Adipose tissue (tissue), 3 donors: ENCODE results near the gene RPS2. TPM values are rescaled to one million over a fixed set of nuclear protein-coding genes. Genes with fewer than 3 reads are reported as not detected.
"Not testable (repeated sequence)": the region's sequence is repeated elsewhere in the genome, so short reads cannot be mapped to it uniquely, and the experiment has no call there.

Source experiments
- H3K27ac ChIP-seq: one replicate; pipeline ENCODE4 v1.5.1; 2013; ENCODE audit warnings: low read depth, low read length
- WGBS, 3 donors: extraction: QIAGEN DNeasy Blood & Tissue Kit; methylation state at CpG; one replicate each; pipeline ENCODE4 v1.1.7; 2013; 5-methylcytosine and 5-hydroxymethylcytosine counted together
- polyA plus RNA-seq, 3 donors: library from polyadenylated mRNA; stranded (reverse); fragments of 200-250 nt; gene quantifications; one replicate each; pipeline ENCODE4 v1.2.3, GENCODE V29; 2013
- donor health status: healthy with polysubstance abuse.
- donor health status: Bipolar disorder and iron deficiency.
- donor health status: healthy.

Gene RPS2
- polyA plus RNA-seq, 3 donors: 3,105 to 3,328 (median 3,324) TPM

DNA sequence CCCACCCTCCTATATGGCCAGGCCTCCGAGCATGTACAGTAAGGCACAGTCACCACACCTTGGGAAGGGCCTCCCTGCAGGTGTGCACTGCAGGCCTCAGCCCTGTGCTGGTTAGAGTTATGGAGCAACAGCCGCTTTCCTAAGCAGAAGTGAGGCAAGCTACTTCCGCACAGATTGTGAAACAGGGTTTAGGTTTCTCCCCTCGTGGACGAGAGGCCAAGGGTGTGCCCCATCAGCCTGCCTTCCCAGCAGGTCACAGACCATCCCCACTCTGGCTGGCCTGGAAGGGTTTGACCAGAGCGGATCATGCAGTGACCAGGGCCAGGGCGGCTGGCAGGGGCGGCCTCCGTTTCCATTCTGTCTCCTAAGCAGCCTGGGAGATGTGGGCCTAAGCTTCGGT, 26.3 kb downstream of the RPS2 start:
- WGBS, 3 donors: 60 to 80% (median 75%) methylated on average over 10 of the region's 10 CpGs
- H3K27ac ChIP-seq: no peak overlapping the region

DNA sequence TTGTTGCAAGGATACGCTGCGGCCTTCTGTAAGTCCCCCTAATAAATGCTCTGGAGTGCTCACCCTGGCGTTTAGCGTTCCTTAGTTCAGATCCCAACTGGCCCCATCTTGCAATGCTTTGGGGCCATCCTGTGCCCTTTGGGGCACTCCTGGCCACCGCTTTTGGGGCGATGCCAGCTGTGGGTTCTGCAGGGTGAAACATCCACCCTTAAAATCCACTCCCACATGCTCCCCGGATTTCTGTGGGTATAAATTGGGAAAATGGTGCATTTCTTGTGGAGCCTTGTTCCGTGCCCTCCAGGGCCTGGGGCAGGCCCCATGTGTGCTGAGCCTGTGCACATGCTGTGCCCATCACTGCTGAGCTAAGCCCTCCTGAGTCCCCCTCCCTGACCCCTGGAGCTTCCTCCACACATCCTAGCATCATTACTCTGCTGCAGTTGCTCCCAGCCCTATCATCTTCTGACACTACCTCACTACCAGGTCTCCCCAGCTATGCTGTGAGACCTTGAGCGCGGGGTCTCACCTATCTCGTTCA, 27.6 kb downstream of the RPS2 start:
- 78 to 92% (median 88%) methylated on average over 11 of the region's 11 CpGs for WGBS, 3 donors
- H3K27ac ChIP-seq: no peak overlapping the region

DNA sequence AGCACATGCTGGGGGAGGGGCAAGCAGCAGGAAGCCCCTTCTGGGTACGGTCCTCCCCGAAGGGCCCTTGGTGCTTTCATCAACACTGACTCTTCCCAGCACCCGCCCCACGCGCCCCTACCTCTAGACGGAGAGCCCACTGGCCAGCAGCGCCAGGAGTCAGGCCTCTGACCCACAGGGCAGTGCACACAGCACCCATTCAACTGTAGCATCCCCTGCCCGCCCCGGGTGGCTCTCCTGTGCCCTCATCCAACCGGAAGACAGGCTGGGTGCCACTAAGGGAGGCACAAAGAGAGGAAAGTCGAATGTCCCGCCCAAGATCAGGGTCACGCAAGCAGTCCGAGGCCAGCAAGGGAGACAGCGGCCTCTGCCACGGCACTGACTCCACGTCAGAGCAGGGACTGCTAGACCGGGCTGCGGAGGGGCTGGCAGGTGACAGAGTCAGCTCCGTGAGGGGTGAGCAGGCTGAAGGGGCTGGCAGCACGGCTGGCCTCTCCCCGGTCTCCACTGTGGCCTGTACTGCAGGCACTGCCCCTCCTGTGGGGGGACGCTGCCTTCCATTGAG, 31.4 kb downstream of the RPS2 start:
- H3K27ac ChIP-seq: no peak overlapping the region
- WGBS, 3 donors: 49 to 70% (median 65%) methylated on average over 23 of the region's 23 CpGs

DNA sequence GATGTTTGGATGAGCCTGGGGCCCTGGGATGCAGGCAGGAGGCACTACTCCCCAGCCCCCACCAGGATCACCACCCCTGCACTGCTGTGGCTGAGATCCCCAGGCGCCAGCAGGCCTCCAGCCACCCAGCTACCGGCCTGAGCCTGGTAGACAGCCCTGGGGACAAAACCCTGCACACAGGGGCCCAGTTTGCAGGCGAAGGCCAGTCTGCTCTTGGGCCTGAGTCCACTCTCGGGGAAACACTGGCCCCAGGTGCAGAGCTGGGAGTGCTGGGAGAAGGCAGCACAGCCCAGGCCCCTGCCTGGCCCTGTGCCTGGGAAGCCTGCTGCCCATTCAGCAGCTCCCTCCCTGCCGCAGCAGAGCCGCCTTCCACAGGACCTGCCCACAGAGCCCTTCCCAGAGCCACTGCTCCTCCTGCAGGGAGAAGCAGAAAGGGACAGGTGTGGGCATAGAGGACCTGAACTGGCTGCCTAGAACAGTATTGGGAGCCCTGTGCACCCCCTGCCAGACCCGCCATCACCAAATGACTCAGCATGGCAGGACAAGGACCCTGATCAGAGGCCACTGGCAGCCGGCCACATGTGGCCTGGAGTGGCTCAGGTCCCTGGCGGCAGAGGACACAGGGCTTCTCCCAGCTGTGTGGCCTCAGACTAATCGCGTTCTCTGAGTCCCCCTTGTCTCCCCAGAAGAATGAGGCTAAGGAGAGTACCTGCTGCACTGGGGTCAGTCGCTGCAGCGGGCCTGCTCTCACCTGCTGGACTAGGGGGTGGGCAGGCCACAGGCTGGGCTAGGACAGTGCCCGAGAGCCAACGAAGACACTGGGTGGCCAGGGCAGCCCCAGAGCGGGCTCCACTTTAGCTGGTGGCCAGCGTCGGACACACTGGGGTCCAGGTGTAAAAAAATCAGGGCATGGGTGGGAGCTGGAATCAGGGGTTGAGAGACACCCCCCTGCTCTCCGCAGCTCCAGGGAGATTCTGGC, 32.3 kb downstream of the RPS2 start:
- no peak overlapping the region for H3K27ac ChIP-seq
- 47 to 76% (median 71%) methylated on average over 19 of the region's 19 CpGs for WGBS, 3 donors

DNA sequence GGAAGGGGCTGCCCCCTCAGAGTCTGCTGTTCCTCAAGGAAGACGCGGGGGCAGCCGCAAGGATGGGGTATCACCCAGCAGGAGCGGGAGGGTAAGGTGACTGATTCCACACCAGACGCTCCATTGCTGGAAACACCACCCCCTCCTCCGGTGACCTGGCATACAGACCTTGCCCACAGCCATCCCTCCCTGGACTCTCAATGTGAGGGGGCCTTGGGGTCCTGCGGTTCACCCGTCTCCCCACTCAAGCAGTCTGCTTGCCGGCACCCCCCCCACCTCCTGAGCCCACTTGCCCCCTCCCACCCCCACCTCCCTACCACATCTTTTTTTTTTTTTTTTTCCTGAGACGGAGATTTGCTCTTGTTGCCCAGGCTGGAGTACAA, 34.3 kb downstream of the RPS2 start:
- 64 to 84% (median 73%) methylated on average over 9 to 10 of the region's 10 CpGs for WGBS, 3 donors
- no peak overlapping the region for H3K27ac ChIP-seq

GRCh38 chr16:1929578-1930337, 34.9 kb downstream of the RPS2 start:
- 9 to 20% (median 11%) methylated on average over 40 to 70 of the region's 70 CpGs for WGBS, 3 donors
- no peak overlapping the region for H3K27ac ChIP-seq

- WGBS, 3 donors: 10 to 17% (median 12%) methylated on average over 9 to 11 of the region's 11 CpGs
- H3K27ac ChIP-seq: no peak overlapping the region
Measured at GRCh38 chr16:1929105-1929504, 35.5 kb downstream of the RPS2 start.

- no peak overlapping the region for H3K27ac ChIP-seq
- WGBS, 3 donors: 63 to 69% (median 66%) methylated on average over 9 to 11 of the region's 11 CpGs
Measured at GRCh38 chr16:1926271-1926670, 38.4 kb downstream of the RPS2 start.

DNA sequence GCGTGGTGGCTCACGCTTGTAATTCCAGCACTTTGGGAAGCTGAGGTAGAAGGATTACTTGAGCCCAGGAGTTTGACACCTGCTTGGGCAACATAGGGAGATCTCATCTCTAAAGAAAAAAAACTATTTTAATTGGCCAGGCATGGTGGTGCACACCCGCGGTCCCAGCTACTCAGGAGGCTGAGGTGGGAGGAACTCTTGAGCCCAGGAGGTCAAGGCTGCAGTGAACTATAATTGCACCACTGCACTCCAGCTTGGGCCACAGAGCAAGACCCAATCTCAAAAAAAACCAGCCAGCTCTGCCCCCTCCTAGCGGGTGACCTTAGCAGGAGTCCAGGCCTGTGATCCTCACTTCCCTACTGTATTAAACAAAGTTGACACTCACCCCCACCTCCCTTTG, 40.5 kb downstream of the RPS2 start:
- 68 to 80% (median 70%) methylated on average over 5 of the region's 5 CpGs for WGBS, 3 donors

DNA sequence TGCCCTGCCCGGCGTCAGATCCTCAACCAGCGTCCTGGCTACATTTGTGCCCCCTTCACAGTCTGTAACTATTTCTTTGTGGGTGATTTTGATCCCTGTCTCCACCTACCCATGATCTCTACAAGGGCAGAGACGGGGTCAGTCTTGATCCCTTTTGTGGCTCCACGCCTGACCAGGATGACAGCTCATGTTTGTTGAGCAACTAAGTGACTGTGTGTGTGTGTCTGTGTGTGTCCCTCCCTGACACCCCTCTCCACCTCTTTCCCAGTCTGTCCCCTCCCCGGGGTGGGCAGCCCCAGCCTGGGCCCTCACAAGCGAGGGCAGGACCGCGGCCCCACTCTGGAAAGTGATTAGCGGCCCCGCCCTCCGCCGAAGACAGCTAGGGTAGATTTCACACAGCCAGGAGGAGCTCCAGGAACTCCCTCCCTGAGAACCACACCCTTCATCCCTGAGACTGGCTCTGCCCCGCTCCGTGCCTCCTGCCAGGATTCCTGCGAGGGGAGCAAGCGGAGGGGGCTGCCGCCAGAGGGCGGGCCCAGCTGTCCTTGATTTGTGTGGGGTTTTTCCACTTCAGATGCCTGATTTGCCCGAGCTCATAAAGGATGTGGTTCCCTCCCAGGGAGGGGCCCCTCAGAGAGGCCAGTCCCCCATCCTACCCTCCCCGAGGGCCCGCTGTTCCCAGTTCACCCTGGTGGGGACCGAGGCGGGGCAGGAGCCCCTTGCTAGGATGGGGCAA, 41.2 kb downstream of the RPS2 start:
- WGBS, 3 donors: 18 to 20% (median 19%) methylated on average over 24 of the region's 24 CpGs
- no peak overlapping the region for H3K27ac ChIP-seq

More for the DNA sequence above, 40.5 kb downstream of the RPS2 start:
- no peak overlapping the region for H3K27ac ChIP-seq

DNA sequence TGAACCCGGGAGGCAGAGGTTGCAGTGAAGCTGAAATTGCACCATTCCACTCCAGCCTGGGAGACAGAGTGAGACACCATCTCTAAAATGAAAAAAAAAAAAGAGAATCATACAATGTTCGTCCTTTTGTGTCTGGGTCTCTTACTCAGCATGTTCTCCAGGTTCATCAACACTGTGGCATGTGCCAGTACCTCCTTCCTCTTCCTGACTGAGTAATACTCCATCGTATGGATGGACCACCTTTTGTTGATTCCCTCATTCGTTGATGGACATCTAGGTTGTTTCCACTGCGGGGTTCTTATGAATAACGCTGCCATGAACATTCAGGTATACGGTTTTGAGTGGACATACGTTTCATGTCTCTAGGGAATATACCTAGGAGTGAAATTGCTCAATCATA, 42.3 kb downstream of the RPS2 start:
- 77 to 84% (median 78%) methylated on average over 8 of the region's 8 CpGs for WGBS, 3 donors
- H3K27ac ChIP-seq: no peak overlapping the region

GRCh38 chr16:1920727-1921171, 43.9 kb downstream of the RPS2 start:
- 9 to 16% (median 15%) methylated on average over 14 to 15 of the region's 15 CpGs for WGBS, 3 donors
- H3K27ac ChIP-seq: no peak overlapping the region

DNA sequence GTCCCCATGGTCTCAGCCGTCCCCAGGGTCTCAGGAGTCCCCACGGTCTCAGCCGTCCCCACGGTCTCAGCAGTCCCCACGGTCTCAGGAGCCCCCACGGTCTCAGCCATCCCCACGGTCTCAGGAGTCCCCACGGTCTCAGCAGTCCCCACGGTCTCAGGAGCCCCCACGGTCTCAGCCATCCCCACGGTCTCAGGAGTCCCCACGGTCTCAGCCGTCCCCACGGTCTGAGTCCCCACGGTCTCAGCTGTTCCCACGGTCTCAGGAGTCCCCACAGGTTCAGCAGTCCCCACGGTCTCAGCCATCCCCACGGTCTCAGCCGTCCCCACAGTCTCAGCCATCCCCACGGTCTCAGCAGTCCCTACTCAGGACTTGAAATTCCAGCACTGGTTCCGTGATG, 44.5 kb downstream of the RPS2 start:
- H3K27ac ChIP-seq: not testable (repeated sequence)
- 60 to 71% (median 70%) methylated on average over 21 of the region's 21 CpGs for WGBS, 3 donors

- 30 to 43% (median 33%) methylated on average over 27 to 30 of the region's 30 CpGs for WGBS, 3 donors
- no peak overlapping the region for H3K27ac ChIP-seq
Measured at GRCh38 chr16:1919327-1919998, 45.2 kb downstream of the RPS2 start.

GRCh38 chr16:1918351-1919326, 46.0 kb downstream of the RPS2 start, which contains the start of gene HS3ST6:
Gene HS3ST6 (minus strand): TSS chr16:1918415. CDS start chr16:1918323, 92 bp downstream.
- 5 to 7% (median 6%) methylated on average over 48 to 70 of the region's 71 CpGs for WGBS, 3 donors

DNA sequence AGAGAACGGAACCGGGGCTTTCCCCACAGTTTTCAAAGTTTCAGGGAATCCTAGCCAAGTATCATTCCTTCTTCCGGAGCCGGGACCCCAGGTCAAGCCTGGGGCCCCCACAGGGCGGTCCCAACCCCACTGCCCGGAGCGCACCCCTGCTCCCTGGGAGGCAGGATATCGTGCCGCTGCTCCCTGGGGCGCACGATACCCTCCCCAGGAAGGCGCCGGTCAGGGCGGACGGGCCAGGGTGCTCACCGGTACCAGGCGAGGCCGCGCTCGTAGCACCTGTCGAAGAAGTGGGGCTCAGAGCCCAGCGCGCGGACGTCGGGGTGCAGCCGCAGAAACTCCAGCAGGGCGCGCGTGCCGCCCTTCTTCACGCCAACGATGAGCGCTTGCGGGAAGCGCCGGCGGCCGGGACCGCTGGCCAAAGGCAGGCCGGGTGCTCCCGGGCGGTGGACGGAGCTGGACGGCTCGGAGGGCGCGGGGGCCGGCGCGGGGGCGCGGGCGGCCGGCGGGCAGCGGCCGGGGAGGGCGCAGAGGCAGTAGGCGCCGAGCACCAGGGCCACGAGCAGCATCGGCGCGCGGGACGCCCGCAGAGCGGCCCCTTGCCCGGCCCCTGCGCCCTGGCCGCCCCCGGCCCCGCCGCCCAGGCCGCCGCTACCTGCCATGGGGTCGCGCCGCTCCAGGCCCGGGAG, 46.8 kb downstream of the RPS2 start:
- WGBS, 3 donors: 1 to 2% (median 1%) methylated on average over 76 to 81 of the region's 81 CpGs
- H3K27ac ChIP-seq: no peak overlapping the region

More at GRCh38 chr16:1918351-1919326, 46.0 kb downstream of the RPS2 start, which contains the start of gene HS3ST6:
- no peak within 1 kb of the TSS for H3K27ac ChIP-seq
